ENCODE measurements around the gene PRSS56.

Gene PRSS56

DNA sequence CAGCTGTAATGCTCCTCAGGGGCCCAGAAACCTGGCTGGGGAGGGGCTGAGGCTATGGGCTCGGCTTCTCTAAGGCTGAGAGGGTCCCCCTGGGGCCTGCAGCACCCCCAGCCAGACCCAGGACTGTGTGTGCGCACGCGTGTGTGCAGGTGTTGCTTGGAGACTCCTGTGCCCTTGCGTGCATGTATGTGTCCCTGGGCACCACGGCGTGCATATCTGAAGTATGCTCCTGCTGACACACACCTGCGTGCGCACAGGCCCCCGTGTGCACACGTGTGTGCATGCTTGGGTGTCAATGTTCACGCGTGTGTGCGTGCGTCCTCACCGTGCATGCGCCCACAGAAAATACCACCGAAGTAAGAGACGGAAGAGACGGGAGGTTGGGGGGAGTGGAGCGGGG, 17.7 kb upstream of the PRSS56 start:
- no peak for DNase-seq (ENCODE audit: low spot score)

DNA sequence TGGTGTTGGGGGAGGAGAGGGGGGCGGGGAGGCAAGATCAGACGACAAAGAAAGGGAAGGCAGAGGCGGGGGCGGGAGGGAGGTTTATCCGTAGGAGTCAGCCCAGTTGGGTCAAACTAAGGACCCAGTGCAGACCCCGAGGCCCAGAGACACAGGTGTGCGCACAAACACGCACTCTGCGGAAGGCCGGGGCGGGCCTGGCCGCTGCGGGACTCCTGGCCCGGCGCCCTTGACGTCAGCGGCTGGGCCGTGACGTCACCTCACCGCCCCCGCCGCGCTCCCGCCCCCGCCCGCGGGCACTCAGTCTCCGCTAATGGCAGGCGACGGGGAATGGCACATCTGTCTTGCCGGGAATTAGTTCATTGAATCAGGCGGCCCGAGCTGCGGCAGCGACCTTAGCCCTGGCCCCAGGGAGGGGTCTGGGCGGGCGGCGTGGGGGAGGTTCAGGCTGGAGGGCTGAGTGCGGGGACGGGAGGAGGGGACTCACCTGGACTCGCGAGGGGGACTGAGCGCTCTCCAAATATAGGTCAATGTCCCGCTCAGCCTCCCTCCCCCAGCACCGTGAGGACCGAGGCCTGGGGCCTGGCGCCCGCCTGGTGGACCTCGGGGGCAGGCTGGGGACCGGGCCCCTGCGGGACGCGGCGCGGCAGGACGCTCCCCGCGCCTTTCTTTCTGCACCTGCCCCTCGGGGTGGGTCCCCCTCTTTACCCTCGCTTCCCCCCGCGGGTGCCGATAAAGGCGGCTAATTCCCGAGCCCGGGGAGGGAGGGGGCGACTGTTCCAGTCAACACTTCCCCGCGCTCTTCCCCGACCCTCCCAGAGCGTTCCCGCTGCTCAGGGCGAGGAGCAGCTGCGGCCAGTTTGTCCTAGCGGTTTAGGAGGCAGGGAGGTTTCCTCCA, 17.0 kb upstream of the PRSS56 start:
- peak; percentile 18 for DNase-seq (ENCODE audit: low spot score)

DNA sequence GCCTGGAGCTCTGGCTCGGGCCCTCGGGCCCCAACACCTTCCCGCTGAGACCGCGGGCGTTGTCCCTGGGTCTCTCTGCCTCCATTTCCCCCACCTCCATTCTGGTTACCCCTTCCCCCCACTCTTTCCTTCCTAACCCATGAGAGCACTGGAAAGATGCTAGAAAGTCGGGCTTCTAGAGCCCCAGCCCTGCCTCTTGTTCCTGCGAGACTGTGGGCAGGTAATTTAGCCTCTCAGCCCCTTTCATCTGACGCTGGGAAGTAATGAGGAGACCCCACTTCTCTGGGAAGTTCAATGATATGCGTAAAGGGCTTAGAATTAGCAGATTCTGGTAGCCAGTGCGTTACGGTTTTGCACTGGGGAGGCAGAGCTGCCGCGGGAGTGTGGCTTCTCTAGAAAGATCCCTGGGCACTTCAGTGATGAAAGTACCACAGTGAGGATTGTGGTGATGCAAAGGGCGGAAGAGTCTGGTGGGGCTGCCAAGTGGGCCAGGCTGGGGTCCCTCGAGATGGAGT, 16.3 kb upstream of the PRSS56 start:
- DNase-seq (ENCODE audit: low spot score), result no peak

DNA sequence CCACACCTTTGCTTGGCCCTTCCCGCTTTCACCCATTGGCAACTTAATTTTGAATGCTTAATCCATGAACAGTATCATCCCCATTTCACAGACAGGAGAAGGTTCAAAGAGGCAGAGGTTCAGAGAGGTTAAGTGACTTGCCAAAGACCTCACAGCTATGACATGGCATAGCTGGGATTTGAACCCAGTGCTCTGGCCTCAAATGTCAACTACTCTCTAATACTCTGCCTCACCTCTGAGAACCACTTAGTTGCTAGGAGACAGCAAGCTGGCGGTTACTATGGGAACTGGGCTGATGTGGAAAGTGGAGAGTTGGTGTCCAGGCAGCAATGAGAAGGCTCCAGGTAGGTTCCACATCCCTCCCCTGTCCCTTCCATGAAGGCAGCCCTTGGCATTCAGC, 15.8 kb upstream of the PRSS56 start:
- DNase-seq (ENCODE audit: low spot score), result no peak

DNA sequence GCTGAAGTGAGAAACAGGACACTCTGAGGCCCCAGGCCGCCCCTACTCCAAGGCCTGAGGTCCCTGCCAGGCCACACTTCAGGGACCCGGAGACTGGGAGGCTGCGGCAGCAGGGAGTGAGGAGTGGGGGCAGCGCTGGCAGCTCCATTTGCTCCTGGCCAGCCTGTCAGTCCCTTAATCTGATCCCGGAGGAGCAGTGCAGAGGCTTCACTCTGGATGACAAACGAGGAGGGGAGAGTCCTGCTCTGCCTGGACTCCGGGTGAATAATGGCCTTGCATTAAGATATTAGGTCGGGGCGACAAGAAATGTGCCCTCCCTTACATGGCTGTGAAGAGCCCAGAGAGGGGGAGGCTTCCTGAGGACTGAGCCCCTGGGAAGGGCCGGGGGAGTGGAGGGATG, 14.3 kb upstream of the PRSS56 start:
- DNase-seq (ENCODE audit: low spot score), result no peak

DNA sequence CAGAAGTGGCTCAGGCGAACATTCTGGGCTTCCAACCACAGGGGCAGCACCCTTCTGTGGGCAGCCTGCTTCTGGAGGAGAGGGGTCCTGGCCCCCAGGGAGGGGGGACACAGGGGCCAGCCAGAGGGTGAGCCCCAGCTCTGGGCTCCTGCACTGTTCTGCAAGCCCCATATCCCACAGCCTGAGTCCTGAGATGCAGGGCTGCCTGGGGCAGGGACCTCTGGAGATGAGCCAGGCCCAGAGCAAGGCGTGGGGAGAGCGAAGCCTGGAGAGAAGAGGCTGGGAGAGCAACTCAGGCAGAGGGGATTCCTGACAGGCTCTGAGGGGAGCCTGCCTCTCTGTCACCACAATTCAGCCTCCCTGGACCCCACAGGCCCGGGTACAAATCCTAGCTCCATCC, 13.5 kb upstream of the PRSS56 start:
- DNase-seq (ENCODE audit: low spot score), result no peak

DNA sequence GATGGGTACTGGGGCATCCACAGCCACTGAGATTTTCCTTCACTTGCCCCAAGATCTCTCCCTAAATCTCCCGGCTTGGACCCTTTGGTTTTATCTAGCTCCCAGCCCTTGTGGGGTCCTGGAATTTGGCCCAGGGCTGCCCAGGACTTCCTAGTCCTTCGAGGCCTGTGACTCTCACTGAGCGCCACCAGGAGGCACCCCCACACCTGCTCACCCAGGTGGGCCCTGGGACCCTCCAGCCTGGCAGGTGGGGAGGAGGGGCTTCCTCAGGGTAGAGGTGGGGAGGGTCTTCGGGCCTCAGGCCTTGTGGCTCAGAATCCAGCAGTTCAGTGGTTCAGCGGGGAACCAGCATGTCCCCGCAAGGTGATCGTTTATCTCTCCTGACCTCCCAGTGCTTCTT, 11.9 kb upstream of the PRSS56 start:
- DNase-seq (ENCODE audit: low spot score), result no peak

DNA sequence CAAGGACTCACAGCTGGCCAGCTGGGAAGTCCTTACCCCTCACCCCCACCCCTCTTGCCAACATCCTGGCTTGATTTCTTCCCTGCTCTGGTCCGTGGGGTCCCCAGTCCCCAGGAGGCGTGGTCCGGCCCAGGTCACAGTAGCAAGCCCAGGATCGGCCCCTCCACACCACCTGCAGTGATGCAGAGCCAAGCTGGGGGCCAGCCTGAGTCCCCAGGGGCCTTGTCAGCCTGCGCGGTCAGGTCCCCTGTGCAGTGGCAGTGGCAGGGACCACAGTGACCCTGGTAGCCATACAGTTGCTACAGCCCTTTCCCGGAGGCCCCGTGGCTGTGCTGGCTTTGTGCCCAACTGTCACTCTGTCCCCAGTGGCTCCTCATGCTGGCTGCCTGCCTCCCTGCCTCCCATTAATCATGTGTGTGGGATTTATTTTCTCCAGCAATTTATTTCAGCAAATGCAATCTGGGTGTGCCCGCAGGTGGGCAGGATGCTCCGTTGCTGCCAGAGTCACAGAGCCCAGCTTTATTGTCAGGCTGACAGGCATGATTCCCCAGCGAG, 8.8 kb upstream of the PRSS56 start:
- no peak for DNase-seq (ENCODE audit: low spot score)

DNA sequence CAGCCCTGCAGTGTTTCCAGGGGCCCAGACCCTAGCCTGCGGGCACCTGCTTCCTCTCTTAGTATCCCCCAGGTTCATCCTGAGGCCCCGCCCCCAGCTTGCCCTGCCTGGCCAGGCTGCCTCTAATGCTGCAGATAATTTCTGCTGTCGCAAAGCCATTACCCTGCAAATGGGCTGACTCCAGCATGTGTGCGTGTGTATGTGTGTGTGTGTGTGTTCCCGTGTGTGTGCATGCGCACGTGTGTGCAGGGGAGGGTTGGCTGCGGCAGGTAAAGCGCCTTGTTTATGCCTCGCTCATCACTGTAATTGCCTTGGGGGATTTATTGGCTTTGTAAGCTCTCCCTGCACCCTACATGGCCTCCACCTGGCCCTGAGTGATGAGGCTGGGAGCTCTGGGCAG, 7.6 kb upstream of the PRSS56 start:
- no peak for DNase-seq (ENCODE audit: low spot score)

DNA sequence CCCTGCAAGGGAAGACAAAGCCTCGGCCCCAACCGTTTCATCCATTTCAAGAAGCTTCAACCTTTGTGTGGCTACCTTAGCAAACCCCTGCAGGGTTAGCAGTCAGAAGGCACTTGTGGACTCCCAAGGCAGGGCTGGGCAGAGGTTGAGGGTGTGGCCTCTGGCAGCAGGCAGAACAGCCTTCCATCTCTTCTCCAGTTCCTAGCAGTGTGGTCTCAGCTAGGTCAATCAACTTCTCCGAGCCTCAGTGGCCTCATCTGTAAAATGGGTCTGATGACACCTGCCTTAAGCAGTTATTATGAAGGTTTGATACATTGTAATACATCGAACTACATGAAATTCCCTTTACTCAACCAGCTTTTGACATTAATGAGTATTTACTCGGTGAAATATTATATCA, 6.8 kb upstream of the PRSS56 start:
- DNase-seq (ENCODE audit: low spot score), result no peak

DNA sequence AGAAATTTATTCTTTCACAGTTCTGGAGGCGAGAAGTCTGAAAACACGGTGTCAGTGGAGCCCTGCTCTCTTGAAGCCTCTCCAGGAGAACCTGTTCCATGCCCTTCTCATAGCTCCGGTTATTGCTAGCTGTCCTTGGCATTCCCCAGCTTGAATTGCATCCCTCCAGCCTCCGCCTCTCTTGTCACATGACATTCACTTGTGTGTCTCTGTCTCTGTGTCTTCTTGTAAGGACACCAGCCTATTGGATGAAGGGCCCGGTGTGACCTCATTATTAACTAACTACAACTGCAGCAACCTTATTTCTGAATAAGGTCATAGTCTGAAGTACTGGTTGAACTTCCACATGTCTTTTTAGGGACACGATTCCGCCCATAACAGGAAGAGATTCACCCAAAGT, 4.5 kb upstream of the PRSS56 start:
- no peak for DNase-seq (ENCODE audit: low spot score)

DNA sequence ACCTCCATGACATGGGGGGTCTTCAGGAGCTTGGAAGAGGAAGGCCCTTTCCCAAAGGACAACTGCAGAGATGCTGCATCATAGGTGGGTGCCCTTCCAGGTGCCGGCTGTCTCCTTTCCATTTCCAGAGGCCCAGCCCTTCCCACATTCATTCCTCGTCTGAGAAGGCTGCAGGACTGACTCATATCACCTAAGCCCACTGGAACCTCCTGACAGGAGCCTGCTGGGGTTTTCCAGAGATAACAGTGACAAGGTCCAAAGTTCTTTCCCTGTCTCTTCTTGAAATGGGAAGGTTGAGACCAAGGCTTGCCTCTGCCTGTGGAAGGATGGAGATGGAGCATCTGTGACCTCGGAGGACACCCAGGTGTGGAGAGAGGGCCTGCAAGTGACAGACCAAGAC, 3.6 kb upstream of the PRSS56 start:
- no peak for DNase-seq (ENCODE audit: low spot score)

DNA sequence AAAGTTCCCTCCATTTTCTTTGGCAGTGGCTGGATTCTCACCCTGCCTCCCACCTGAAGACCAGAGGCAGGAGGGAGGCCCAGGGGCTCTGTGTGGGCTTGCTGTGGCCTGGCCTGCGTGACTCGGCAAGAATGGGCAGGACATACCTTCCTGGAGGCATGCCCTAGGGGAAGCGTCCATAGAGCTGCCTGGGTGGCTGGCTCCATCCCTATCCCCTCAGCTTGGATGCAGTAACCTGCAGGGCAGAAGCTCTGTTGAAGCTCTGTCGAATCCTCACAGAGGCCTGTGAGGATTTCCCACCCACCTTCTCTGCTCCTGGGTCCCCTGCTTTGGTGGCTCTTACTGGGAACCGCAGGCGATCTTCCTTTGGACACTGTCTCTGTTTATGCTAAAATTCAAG, 1.3 kb upstream of the PRSS56 start:
- DNase-seq (ENCODE audit: low spot score), result no peak

DNA sequence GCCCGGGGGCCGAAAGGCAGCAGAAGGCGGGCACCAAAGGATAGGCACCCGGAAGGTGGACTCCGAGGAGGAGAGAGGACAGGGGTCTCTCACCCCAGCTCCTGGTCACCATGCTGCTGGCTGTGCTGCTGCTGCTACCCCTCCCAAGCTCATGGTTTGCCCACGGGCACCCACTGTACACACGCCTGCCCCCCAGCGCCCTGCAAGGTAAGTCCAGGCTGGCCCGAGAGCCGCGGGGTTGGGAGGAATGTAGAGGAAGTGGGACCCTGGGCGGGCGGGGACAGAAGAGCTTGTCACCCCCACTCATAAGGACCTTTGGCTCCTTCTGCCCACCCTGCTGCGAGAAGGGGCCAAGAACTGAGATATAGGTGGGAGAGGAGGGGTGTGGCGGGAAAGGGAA, 301 bp downstream of the PRSS56 start:
- no peak for DNase-seq (ENCODE audit: low spot score)

DNA sequence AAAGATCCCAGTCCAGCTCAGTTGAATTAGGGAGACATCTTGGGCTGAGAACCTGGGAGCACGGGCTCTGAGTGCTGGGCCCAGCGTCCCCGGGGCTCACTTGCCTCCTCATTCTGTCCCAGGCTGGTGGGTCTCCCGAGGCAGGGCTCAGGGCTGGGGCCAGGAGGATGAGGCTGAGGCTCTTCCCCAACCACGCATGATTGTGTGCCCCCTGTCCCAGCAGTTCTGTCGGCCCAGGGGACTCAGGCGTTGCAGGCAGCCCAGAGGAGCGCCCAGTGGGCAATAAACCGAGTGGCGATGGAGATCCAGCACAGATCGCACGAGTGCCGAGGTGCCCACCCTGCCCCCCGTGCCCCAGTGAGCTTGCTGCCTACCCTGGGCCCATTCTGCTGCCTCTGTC, 910 bp downstream of the PRSS56 start:
- no peak for DNase-seq (ENCODE audit: low spot score)

DNA sequence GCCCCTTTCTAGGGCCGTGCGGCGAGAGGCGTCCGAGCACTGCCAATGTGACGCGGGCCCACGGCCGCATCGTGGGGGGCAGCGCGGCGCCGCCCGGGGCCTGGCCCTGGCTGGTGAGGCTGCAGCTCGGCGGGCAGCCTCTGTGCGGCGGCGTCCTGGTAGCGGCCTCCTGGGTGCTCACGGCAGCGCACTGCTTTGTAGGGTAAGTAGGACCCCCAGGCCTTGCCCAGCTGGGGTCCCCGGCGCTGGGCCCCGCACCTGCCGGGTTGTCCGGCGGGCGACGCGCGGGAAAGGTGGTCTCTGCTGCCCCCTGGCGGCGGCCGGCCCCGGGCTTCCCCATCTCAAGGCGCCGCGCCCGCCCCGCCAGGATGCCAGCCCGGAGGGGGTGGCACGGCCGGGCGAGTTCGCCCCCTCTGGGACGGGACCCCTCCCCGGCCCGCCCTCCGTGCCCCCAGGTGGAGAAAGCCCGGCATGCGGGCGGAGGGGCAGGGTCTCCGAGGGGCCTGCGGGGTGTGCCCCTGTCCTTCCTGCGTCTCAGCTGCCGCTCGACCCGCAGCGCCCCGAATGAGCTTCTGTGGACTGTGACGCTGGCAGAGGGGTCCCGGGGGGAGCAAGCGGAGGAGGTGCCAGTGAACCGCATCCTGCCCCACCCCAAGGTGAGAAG, 1.9 kb downstream of the PRSS56 start:
- peak; percentile 27 for DNase-seq (ENCODE audit: low spot score)

DNA sequence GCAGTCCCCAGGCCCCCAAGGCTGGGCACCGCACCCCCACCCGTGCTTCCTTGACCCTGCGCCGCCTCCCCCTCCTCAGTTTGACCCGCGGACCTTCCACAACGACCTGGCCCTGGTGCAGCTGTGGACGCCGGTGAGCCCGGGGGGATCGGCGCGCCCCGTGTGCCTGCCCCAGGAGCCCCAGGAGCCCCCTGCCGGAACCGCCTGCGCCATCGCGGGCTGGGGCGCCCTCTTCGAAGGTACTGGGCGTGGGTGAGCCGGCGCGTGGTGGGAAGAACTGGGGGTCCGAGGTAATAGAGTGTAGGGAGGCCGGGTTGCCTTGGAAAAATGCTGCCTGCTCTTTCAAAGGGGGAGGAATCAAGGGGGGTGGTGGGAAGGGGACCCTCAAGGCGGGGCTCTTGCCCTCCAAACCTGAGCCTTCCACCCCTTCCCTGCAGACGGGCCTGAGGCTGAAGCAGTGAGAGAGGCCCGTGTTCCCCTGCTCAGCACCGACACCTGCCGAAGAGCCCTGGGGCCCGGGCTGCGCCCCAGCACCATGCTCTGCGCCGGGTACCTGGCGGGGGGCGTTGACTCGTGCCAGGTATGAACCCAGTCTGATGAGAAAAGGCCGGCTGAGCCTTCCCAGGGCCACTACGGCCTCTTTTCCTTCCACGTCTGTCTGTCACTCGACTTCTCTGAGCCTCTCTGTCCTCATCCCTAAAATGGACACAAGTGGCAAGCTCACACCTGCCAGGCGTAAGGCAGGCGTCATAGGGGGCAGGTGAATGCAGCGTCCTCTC, 2.6 kb downstream of the PRSS56 start:
- DNase-seq (ENCODE audit: low spot score), result no peak

DNA sequence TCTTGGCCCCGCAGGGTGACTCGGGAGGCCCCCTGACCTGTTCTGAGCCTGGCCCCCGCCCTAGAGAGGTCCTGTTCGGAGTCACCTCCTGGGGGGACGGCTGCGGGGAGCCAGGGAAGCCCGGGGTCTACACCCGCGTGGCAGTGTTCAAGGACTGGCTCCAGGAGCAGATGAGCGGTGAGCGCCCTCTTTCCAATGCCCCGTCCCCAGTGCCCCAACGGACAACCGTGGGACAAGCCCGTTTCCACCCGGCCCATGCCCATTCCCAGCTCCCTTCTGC, 3.2 kb downstream of the PRSS56 start:
- no peak for DNase-seq (ENCODE audit: low spot score)

DNA sequence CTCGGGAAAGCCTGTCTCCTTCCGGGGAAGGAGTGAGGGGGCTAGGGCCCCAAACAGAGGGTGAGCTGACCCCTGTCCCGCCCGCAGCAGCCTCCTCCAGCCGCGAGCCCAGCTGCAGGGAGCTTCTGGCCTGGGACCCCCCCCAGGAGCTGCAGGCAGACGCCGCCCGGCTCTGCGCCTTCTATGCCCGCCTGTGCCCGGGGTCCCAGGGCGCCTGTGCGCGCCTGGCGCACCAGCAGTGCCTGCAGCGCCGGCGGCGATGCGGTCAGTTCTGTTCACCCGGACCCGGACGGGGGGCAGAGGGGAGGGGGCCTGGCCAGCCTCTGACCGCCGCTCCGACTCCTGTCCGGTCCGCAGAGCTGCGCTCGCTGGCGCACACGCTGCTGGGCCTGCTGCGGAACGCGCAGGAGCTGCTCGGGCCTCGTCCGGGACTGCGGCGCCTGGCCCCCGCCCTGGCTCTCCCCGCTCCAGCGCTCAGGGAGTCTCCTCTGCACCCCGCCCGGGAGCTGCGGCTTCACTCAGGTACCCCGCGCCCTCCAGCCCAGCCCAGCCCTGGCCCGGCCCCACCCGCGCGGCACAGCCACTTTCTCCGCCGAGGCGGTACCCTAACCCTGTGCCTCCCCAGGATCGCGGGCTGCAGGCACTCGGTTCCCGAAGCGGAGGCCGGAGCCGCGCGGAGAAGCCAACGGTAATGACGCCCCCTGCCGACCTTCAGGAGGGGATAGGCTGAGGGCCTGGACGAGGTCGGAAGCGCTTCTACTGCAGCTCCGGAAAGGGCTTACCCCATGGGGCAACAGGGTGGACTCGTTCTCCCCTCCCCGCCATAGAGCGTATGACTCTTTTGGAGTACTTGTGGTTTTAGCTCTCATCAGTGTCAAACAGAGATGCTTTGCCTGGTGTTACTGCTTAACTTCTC, 3.8 kb downstream of the PRSS56 start:
- no peak for DNase-seq (ENCODE audit: low spot score)

DNA sequence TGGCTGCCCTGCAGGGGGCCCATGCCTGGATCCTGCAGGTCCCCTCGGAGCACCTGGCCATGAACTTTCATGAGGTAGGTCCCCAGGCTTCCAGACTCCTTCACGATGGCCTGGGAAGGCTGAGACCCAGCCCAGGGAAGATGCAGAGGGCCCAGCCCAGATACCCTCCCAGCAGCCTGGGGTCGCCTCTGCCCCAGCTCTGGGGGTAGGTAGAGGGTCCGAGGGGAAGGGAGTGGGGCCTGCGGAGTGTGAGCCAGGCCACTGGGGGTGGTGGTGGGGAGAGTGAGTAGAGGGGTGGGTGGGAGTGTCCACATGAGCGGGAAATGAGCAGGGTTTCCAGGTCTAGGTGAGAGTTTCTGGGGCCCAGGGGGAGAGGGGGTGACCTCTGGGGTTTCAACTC, 4.6 kb downstream of the PRSS56 start:
- DNase-seq (ENCODE audit: low spot score), result no peak

DNA sequence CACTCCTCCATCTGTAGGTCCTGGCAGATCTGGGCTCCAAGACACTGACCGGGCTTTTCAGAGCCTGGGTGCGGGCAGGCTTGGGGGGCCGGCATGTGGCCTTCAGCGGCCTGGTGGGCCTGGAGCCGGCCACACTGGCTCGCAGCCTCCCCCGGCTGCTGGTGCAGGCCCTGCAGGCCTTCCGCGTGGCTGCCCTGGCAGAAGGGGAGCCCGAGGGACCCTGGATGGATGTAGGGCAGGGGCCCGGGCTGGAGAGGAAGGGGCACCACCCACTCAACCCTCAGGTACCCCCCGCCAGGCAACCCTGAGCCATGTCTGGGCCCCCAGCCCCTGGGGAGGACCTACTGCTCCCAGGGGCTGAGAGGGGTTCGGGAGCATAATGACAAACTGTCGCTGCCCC, 5.0 kb downstream of the PRSS56 start:
- DNase-seq (ENCODE audit: low spot score), result no peak
